Measurements from ENCODE around the gene DMWD. TPM values are rescaled to one million over a fixed set of nuclear protein-coding genes. Genes with fewer than 3 reads are reported as not detected.

DMWD gene
- total and polyA plus RNA-seq, 12 donors, result 44.6 to 78.1 (median 68.0) TPM

DNA sequence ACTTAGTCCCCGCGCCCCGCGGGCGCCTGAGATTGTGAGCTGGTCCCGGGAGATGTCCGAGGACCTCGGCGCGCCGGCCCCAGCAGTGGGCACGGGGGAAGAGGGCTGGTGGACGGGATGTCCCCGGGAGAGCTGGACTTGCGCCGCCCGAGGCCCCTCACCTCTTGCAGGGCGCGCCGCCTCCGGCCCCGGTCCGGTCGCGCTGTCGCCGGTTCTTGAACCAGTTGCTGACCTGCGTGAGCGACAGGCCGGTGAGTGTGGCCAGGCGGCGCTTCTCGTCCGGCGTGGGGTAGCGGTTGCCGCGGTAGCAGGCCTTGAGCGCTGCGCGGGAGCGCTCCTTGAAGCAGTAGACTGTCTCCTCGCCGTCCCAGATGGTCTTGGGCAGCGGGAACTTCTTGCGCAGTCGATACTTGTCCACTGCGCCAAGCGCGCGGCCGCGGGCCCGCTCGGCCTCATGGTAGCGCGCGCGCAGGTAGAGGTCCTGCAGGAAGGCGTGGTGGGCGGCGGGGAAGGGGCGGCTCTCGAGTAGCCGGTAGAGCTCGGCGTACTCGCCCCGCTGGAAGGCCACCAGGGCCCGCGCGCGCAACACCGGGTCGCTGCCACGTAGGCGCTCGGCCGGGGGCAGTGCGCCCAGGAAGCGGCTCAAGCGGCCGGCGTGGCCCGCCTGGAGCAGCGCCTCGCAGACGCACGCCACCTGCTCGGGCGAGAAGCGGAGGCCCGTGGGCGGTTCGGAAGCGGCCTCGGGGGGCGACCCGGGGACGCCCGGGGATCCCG is 24.6 kb downstream of the DMWD start:
- ATAC-seq (peak in 2 of 8 donors; percentile 1 to 2), DNase-seq (peak; percentile 62 to 72)
- peak overlapping the region; percentile 83 to 100 (median 96) for H3K27ac ChIP-seq
- intact Hi-C loops (cut with DNase I), result loop anchor here in 6 of 10 donors (2.0 to 5.0 kb wide), 5 partner anchors 25 to 76 kb away; partner anchors contain the start of genes DMWD (in 2 of the 6), QPCTL (in 2 of the 6), SNRPD2 (in 2 of the 6) and FBXO46 (in 1 of the 6)
- no peaks in the 10 kb centered on the region for H3K9me3 ChIP-seq
- WGBS, 2 donors, result 1% methylated on average over 80 to 102 of the region's 102 CpGs
- H3K36me3 ChIP-seq, result peaks cover 0 to 26% (median 3%) of the 10 kb centered on the region in 9 donors
- TF ChIP-seq CTCF (IDR thresholded peaks at IDR 0.05), result no peak
- peaks cover 37 to 70% (median 50%) of the 10 kb centered on the region in 9 donors for H3K4me1 ChIP-seq
- H3K27me3 ChIP-seq, result peaks cover 0 to 79% (median 0%) of the 10 kb centered on the region in 7 donors
- peak overlapping the region; percentile 75 to 94 (median 86) for H3K4me3 ChIP-seq

DNA sequence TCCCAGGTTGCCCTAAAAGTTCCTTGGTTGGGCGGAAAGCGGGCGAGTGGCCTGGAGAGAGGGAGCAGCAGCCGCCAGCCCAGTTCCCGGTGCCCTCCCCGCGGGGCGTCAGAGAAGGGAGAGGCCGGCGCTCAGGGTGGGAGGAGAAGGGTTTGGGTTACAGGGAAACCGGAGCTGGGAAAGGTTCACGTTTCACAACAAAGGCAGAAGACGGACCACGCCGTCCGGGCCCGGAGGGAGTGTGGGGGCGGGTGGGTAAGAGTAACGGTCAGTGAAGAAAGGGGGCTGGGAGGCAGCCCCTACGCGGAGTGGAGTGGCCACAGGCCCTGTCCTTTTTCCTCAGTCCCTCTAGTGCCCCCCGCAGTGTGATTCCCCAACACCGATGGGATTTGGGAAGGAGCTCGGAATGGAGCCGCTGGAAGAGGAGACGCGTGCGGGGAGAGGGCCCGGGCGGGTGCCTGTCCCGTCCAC is 25.2 kb downstream of the DMWD start:
- H3K27ac ChIP-seq, result peak overlapping the region; percentile 83 to 100 (median 96)
- DNase-seq, result peak; percentile 78 to 84
- TF ChIP-seq CTCF (IDR thresholded peaks at IDR 0.05), result peak in 1 of 9 donors; percentile 9
- no peaks in the 10 kb centered on the region for H3K9me3 ChIP-seq
- intact Hi-C loops (cut with DNase I), result loop anchor here in 2 of 10 donors (5.0 kb wide), 2 partner anchors 50 to 75 kb away; partner anchors contain the start of genes QPCTL (in 2 of the 2) and SNRPD2 (in 2 of the 2)
- peaks cover 0 to 20% (median 3%) of the 10 kb centered on the region in 9 donors for H3K36me3 ChIP-seq
- peaks cover 0 to 72% (median 0%) of the 10 kb centered on the region in 7 donors for H3K27me3 ChIP-seq
- peak in 7 of 8 donors; percentile 0 to 13 (median 5) for ATAC-seq
- peaks cover 37 to 70% (median 50%) of the 10 kb centered on the region in 9 donors for H3K4me1 ChIP-seq
- peak overlapping the region; percentile 75 to 94 (median 86) for H3K4me3 ChIP-seq
- 3 to 7% methylated on average over 30 to 31 of the region's 31 CpGs for WGBS, 2 donors

DNA sequence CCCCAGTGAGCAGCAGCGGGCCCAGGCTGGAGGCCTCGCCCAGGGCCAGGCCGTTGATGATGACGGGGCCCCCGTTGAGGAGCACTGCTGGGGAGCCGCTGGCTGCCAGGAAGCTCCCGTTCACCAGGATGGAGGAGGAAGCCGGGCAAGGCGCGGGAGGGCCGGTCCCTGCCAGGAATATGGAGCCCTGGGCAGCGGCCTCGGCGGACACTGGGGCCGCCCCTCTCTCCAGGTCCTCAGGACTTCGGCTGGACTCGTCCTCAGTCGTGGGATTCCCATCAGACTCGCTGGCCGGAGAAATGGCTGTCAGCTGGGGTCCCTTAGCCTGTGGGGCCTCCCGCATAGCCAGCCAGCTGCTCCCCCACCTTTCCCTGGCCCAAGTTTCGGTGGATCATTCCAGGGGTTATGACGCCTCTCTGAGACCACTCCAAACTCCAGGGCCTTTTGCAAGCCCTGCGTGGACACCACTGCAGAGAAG is 25.7 kb downstream of the DMWD start:
- ATAC-seq, result no peak
- peak overlapping the region; percentile 75 to 94 (median 86) for H3K4me3 ChIP-seq
- peaks cover 37 to 70% (median 50%) of the 10 kb centered on the region in 9 donors for H3K4me1 ChIP-seq
- H3K36me3 ChIP-seq, result peaks cover 0 to 15% (median 3%) of the 10 kb centered on the region in 9 donors
- peak in 1 of 2 donors; percentile 55 for DNase-seq
- WGBS, 2 donors, result 9 to 11% methylated on average over 24 of the region's 24 CpGs
- no peaks in the 10 kb centered on the region for H3K9me3 ChIP-seq
- H3K27ac ChIP-seq, result peak overlapping the region; percentile 83 to 100 (median 96)
- no peak for TF ChIP-seq CTCF (IDR thresholded peaks at IDR 0.05)
- peaks cover 0 to 67% (median 0%) of the 10 kb centered on the region in 7 donors for H3K27me3 ChIP-seq
- intact Hi-C loops (cut with DNase I), result loop anchor here in 2 of 10 donors (5.0 kb wide), 2 partner anchors 50 to 75 kb away; partner anchors contain the start of genes QPCTL (in 2 of the 2) and SNRPD2 (in 2 of the 2)

GRCh38 chr19:45766296-45766868 is 26.3 kb downstream of the DMWD start:
- no peak for TF ChIP-seq CTCF (IDR thresholded peaks at IDR 0.05)
- ATAC-seq, result no peak
- peak overlapping the region; percentile 75 to 94 (median 86) for H3K4me3 ChIP-seq
- WGBS, 2 donors, result 35 to 58% methylated on average over 16 to 17 of the region's 17 CpGs
- H3K36me3 ChIP-seq, result peaks cover 0 to 9% (median under 1%) of the 10 kb centered on the region in 9 donors
- H3K27me3 ChIP-seq, result peaks cover 0 to 62% (median 0%) of the 10 kb centered on the region in 7 donors
- peaks cover 37 to 70% (median 50%) of the 10 kb centered on the region in 9 donors for H3K4me1 ChIP-seq
- peak in 1 of 2 donors; percentile 35 for DNase-seq
- H3K27ac ChIP-seq, result peak overlapping the region; percentile 83 to 100 (median 96)
- intact Hi-C loops (cut with DNase I), result loop anchor here in 2 of 10 donors (5.0 kb wide), 2 partner anchors 49 to 74 kb away; partner anchors contain the start of genes QPCTL (in 2 of the 2) and SNRPD2 (in 2 of the 2)
- H3K9me3 ChIP-seq, result no peaks in the 10 kb centered on the region

Data from heart right ventricle (tissue), 16 donors.